ENCODE results near the gene NDST1. TPM values are rescaled to one million over a fixed set of nuclear protein-coding genes. Genes with fewer than 3 reads are reported as not detected.
A peak's percentile ranks its signal among the peaks of the same experiment; 100 is the strongest.

Gene NDST1
- total RNA-seq, 1 donor from 2014 or later: 19.3 TPM

DNA sequence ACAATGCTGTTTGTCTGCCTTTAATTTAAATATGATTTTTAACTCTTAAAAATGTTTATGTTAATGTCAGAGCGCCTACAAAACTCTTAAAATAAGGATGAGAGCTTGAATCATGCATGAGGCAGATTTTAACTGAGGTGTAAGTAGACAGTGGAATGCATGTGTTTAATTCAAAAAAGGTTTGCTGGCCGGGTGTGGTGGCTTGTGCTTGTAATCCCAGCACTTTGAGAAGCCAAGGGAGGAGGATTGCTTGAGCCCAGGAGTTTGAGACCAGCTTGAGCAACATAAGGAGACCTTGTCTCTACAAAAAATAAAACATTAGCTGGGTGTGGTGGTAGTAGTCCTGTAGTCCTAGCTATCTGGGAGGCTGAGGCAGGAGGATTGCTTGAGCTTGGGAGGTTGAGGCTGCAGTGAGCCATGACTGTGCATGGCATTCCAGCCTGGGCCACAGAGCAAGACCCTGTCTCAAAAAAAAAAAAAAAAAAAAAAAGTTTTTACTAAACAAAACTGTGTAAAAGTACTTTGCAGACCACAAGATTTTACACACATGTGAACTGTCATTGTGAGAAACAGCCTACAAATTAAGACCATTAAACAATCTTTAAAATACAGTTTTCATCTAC is 21.1 kb downstream of the NDST1 start:
- Histone ChIP-seq H3K4me1 (ENCODE audit: control insufficient read depth in 3 of 3, insufficient read depth in 3 of 3, low read length in 3 of 3) (peaks cover 42 to 53% (median 49%) of the 10 kb centered on the region in 3 donors), H3K27ac (ENCODE audit: low read depth, low read length) (no peak overlapping the region), H3K4me3 (ENCODE audit: low read length in 3 of 3) (no peak overlapping the region), H3K9me3 (ENCODE audit: control insufficient read depth in 3 of 3, low read length in 3 of 3) (no peaks in the 10 kb centered on the region), H3K27me3 (ENCODE audit: control insufficient read depth in 3 of 3, insufficient read depth in 3 of 3, low read length in 3 of 3) (no peaks in the 10 kb centered on the region), H3K9ac (ENCODE audit: low read depth in 1 of 3, low read length in 3 of 3) (peak overlapping the region in 2 of 3 donors; percentile 1 to 10), H3K36me3 (ENCODE audit: control insufficient read depth in 3 of 3, insufficient read depth in 3 of 3, low read length in 3 of 3) (peaks cover 18 to 32% (median 28%) of the 10 kb centered on the region in 3 donors)

DNA sequence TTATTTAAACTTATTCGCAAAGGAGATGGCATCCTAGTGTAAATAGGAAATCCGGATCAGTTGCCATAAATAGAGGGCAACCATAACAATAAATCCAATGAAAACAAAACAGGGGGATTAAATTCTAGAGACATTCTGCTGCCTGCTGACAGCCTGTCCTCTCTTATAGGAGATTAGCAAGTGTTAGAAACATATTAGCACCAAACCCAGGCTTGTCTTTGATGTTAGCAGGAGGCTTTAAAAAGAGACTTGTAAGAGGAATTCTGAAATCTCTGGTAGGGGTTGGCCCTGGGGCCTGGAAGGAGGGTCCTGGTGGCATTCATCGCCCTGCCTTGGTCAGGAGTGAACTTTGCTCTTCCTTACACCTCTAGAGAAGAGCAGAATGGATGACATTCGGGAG is 21.6 kb downstream of the NDST1 start:
- H3K36me3 ChIP-seq (ENCODE audit: control insufficient read depth in 3 of 3, insufficient read depth in 3 of 3, low read length in 3 of 3): peaks cover 23 to 37% (median 33%) of the 10 kb centered on the region in 3 donors
- no peak overlapping the region for H3K4me3 ChIP-seq (ENCODE audit: low read length in 3 of 3)
- peaks cover 37 to 48% (median 44%) of the 10 kb centered on the region in 3 donors for H3K4me1 ChIP-seq (ENCODE audit: control insufficient read depth in 3 of 3, insufficient read depth in 3 of 3, low read length in 3 of 3)
- H3K9me3 ChIP-seq (ENCODE audit: control insufficient read depth in 3 of 3, low read length in 3 of 3): no peaks in the 10 kb centered on the region
- no peak overlapping the region for H3K27ac ChIP-seq (ENCODE audit: low read depth, low read length)
- H3K27me3 ChIP-seq (ENCODE audit: control insufficient read depth in 3 of 3, insufficient read depth in 3 of 3, low read length in 3 of 3): no peaks in the 10 kb centered on the region
- H3K9ac ChIP-seq (ENCODE audit: low read depth in 1 of 3, low read length in 3 of 3): peak overlapping the region; percentile 1 to 34 (median 5)

DNA sequence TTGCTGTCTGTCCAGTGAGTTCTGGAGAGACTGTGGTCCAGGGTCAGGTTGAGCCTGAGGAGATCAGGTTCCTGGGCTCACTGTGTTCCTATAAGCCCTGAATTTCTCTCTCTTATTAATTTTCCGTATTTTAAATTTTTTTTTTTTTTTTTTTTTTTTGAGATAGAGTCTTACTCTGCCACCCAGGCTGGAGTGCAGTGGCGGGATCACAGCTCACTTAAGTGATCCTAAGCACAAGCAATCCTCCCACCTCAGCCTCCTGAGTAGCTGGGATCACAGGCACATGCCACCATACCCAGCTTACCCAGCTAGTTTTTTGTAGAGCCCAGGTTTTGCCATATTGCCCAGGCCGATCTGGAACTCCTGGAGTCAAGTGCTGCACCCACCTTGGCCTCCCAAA is 22.5 kb downstream of the NDST1 start:
- H3K4me3 ChIP-seq (ENCODE audit: low read length in 3 of 3): no peak overlapping the region
- H3K36me3 ChIP-seq (ENCODE audit: control insufficient read depth in 3 of 3, insufficient read depth in 3 of 3, low read length in 3 of 3): peaks cover 31 to 43% (median 41%) of the 10 kb centered on the region in 3 donors
- H3K4me1 ChIP-seq (ENCODE audit: control insufficient read depth in 3 of 3, insufficient read depth in 3 of 3, low read length in 3 of 3): peaks cover 28 to 39% (median 35%) of the 10 kb centered on the region in 3 donors
- H3K9me3 ChIP-seq (ENCODE audit: control insufficient read depth in 3 of 3, low read length in 3 of 3): no peaks in the 10 kb centered on the region
- H3K9ac ChIP-seq (ENCODE audit: low read depth in 1 of 3, low read length in 3 of 3): peak overlapping the region in 1 of 3 donors; percentile 8
- no peaks in the 10 kb centered on the region for H3K27me3 ChIP-seq (ENCODE audit: control insufficient read depth in 3 of 3, insufficient read depth in 3 of 3, low read length in 3 of 3)
- H3K27ac ChIP-seq (ENCODE audit: low read depth, low read length): no peak overlapping the region

DNA sequence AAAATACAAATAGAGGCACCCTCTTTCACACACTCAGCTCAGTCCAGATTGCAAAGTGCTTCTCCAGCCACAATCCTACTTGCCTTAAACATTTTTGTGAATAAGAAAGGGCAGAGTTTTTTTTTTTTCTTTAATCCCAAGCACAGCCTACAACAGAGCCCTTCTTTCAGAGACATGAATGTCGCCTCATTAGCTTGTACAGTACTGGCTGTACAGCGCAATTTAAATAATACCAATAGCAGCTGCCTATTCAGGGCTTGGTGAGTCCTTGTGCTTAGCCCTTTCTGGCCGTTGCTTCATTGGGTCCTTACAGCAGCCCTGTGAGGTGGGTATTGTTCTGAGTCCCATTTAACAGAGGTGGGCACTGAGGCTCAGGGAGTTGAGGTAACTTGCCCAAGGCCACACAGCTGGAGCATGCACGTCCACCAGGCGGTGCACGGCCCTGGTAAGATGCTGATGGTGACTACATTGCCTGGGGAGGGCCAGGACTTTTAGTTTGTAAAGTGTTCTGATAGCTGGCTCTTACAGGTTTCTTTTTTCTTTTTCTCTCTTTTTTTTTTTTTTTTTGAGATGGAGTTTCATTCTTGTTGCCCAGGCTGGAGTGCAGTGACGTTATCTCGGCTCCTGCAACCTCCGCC is 23.1 kb downstream of the NDST1 start:
- no peaks in the 10 kb centered on the region for H3K27me3 ChIP-seq (ENCODE audit: control insufficient read depth in 3 of 3, insufficient read depth in 3 of 3, low read length in 3 of 3)
- no peak overlapping the region for H3K9ac ChIP-seq (ENCODE audit: low read depth in 1 of 3, low read length in 3 of 3)
- no peaks in the 10 kb centered on the region for H3K9me3 ChIP-seq (ENCODE audit: control insufficient read depth in 3 of 3, low read length in 3 of 3)
- H3K4me1 ChIP-seq (ENCODE audit: control insufficient read depth in 3 of 3, insufficient read depth in 3 of 3, low read length in 3 of 3): peaks cover 22 to 32% (median 29%) of the 10 kb centered on the region in 3 donors
- no peak overlapping the region for H3K4me3 ChIP-seq (ENCODE audit: low read length in 3 of 3)
- H3K27ac ChIP-seq (ENCODE audit: low read depth, low read length): no peak overlapping the region
- peaks cover 37 to 49% (median 48%) of the 10 kb centered on the region in 3 donors for H3K36me3 ChIP-seq (ENCODE audit: control insufficient read depth in 3 of 3, insufficient read depth in 3 of 3, low read length in 3 of 3)

DNA sequence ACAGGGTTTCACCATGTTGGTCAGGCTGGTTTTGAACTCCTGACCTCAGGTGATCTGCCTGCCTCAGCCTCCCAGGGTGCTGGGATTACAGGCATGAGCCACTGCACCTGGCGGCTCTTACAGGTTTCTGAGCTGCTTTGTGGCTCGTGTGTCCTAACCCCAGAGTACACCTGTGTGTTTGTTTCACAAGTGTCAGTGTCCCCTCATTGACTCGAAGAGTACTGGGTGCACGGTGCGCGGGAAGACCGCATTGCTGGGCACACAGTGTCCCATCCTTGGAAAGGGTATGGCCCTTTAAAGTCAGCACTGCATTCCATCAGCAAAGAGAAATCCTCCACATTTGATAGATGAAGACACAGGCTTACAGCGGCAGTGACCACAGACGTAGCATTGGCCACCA is 23.8 kb downstream of the NDST1 start:
- Histone ChIP-seq H3K9me3 (ENCODE audit: control insufficient read depth in 3 of 3, low read length in 3 of 3) (no peaks in the 10 kb centered on the region), H3K4me1 (ENCODE audit: control insufficient read depth in 3 of 3, insufficient read depth in 3 of 3, low read length in 3 of 3) (peaks cover 16 to 26% (median 23%) of the 10 kb centered on the region in 3 donors), H3K9ac (ENCODE audit: low read depth in 1 of 3, low read length in 3 of 3) (no peak overlapping the region), H3K27ac (ENCODE audit: low read depth, low read length) (no peak overlapping the region), H3K36me3 (ENCODE audit: control insufficient read depth in 3 of 3, insufficient read depth in 3 of 3, low read length in 3 of 3) (peaks cover 37 to 52% (median 50%) of the 10 kb centered on the region in 3 donors), H3K4me3 (ENCODE audit: low read length in 3 of 3) (no peak overlapping the region), H3K27me3 (ENCODE audit: control insufficient read depth in 3 of 3, insufficient read depth in 3 of 3, low read length in 3 of 3) (no peaks in the 10 kb centered on the region)

DNA sequence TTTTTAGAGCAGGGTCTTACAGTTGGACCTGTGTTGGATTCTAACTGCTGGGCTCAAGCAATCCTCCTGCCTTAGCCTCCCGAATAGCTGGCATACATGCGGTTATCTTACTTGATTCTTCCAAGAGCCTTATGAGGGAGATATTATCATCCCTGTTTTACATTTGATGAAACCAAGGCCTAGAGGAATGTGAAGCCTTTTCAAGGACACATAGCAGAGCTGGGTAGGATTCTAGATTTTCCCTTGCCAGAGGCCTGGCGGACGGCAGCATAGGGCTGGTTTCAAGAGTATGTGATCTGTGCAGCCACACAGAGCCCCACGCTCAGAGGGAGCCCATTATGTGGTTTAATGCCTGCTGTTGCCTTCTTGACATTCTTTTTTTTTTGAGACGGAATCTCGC is 24.2 kb downstream of the NDST1 start:
- no peak overlapping the region for H3K9ac ChIP-seq (ENCODE audit: low read depth in 1 of 3, low read length in 3 of 3)
- H3K4me1 ChIP-seq (ENCODE audit: control insufficient read depth in 3 of 3, insufficient read depth in 3 of 3, low read length in 3 of 3): peaks cover 11 to 22% (median 18%) of the 10 kb centered on the region in 3 donors
- no peak overlapping the region for H3K27ac ChIP-seq (ENCODE audit: low read depth, low read length)
- H3K4me3 ChIP-seq (ENCODE audit: low read length in 3 of 3): no peak overlapping the region
- no peaks in the 10 kb centered on the region for H3K27me3 ChIP-seq (ENCODE audit: control insufficient read depth in 3 of 3, insufficient read depth in 3 of 3, low read length in 3 of 3)
- H3K9me3 ChIP-seq (ENCODE audit: control insufficient read depth in 3 of 3, low read length in 3 of 3): no peaks in the 10 kb centered on the region
- H3K36me3 ChIP-seq (ENCODE audit: control insufficient read depth in 3 of 3, insufficient read depth in 3 of 3, low read length in 3 of 3): peaks cover 37 to 53% (median 53%) of the 10 kb centered on the region in 3 donors

DNA sequence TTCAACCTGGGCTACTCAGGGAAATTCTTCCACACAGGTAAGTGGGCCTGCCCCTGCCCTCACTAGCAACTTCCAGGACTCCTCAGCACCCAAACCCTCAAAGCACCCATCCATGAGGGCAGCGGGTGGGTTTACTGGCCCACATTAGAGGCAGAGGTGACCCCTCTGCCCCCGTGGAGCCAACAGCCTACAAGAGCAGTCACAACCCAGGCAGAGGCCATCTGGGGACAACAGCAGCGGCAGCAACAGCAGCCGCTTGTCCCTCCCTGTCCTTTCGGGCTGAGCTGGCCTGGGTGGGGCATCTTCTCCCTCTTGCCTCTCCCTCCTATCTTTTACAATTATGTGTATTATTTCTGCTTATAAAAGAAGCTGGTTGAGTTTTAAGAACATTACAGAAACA is 25.1 kb downstream of the NDST1 start:
- Histone ChIP-seq H3K36me3 (ENCODE audit: control insufficient read depth in 3 of 3, insufficient read depth in 3 of 3, low read length in 3 of 3) (peaks cover 34 to 55% (median 49%) of the 10 kb centered on the region in 3 donors), H3K4me1 (ENCODE audit: control insufficient read depth in 3 of 3, insufficient read depth in 3 of 3, low read length in 3 of 3) (peaks cover 4 to 13% (median 10%) of the 10 kb centered on the region in 3 donors), H3K27me3 (ENCODE audit: control insufficient read depth in 3 of 3, insufficient read depth in 3 of 3, low read length in 3 of 3) (no peaks in the 10 kb centered on the region), H3K9ac (ENCODE audit: low read depth in 1 of 3, low read length in 3 of 3) (no peak overlapping the region), H3K9me3 (ENCODE audit: control insufficient read depth in 3 of 3, low read length in 3 of 3) (no peaks in the 10 kb centered on the region), H3K27ac (ENCODE audit: low read depth, low read length) (no peak overlapping the region), H3K4me3 (ENCODE audit: low read length in 3 of 3) (no peak overlapping the region)

DNA sequence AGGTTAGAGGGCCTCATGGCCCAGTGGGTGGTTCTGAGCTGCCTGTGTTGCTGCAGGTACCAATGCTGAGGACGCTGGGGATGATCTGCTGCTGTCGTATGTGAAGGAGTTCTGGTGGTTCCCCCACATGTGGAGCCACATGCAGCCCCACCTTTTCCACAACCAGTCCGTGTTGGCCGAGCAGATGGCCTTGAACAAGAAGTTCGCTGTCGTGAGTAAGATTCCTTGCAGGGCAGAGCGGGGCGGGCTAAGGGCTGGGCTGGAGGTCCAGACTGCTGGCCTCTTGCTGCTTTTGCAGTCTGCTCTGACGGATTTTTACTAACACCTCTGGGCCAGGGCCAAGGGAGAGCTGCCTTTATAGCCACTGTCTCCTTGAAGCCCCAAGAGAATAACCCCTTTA is 26.9 kb downstream of the NDST1 start:
- Histone ChIP-seq H3K4me1 (ENCODE audit: control insufficient read depth in 3 of 3, insufficient read depth in 3 of 3, low read length in 3 of 3) (peaks cover 0 to 13% (median 5%) of the 10 kb centered on the region in 3 donors), H3K9ac (ENCODE audit: low read depth in 1 of 3, low read length in 3 of 3) (no peak overlapping the region), H3K9me3 (ENCODE audit: control insufficient read depth in 3 of 3, low read length in 3 of 3) (no peaks in the 10 kb centered on the region), H3K27ac (ENCODE audit: low read depth, low read length) (no peak overlapping the region), H3K4me3 (ENCODE audit: low read length in 3 of 3) (no peak overlapping the region), H3K36me3 (ENCODE audit: control insufficient read depth in 3 of 3, insufficient read depth in 3 of 3, low read length in 3 of 3) (peaks cover 47 to 71% (median 64%) of the 10 kb centered on the region in 3 donors), H3K27me3 (ENCODE audit: control insufficient read depth in 3 of 3, insufficient read depth in 3 of 3, low read length in 3 of 3) (no peaks in the 10 kb centered on the region)

DNA sequence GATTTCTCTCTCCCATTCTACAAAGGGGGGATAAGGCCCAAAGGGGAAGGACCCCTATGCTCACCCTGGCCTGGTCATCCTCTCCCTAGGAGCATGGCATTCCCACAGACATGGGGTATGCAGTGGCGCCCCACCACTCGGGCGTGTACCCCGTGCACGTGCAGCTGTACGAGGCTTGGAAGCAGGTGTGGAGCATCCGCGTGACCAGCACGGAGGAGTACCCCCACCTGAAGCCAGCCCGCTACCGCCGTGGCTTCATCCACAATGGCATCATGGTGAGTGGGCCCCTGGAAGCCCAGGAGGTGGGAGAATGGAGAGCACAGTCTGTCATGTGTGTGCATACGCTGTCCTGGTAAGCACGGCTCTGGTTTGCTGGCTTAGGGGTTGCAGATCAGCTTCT is 27.7 kb downstream of the NDST1 start:
- peaks cover 54 to 74% (median 72%) of the 10 kb centered on the region in 3 donors for H3K36me3 ChIP-seq (ENCODE audit: control insufficient read depth in 3 of 3, insufficient read depth in 3 of 3, low read length in 3 of 3)
- H3K4me1 ChIP-seq (ENCODE audit: control insufficient read depth in 3 of 3, insufficient read depth in 3 of 3, low read length in 3 of 3): peaks cover 0 to 7% (median under 1%) of the 10 kb centered on the region in 3 donors

More for the DNA sequence above, 27.7 kb downstream of the NDST1 start:
- H3K27ac ChIP-seq (ENCODE audit: low read depth, low read length): no peak overlapping the region
- no peak overlapping the region for H3K4me3 ChIP-seq (ENCODE audit: low read length in 3 of 3)
- H3K9ac ChIP-seq (ENCODE audit: low read depth in 1 of 3, low read length in 3 of 3): no peak overlapping the region
- H3K27me3 ChIP-seq (ENCODE audit: control insufficient read depth in 3 of 3, insufficient read depth in 3 of 3, low read length in 3 of 3): no peaks in the 10 kb centered on the region
- H3K9me3 ChIP-seq (ENCODE audit: control insufficient read depth in 3 of 3, low read length in 3 of 3): no peaks in the 10 kb centered on the region
